Hepatocyte (in vitro differentiated cells): ENCODE measurements around the gene WSCD2.

Experiments used
- CTCF ChIP-seq: fragments of 200-600 bp; sonication (generic); IDR thresholded peaks from 2 replicates; pipeline ENCODE4 v1.5.1; 2016; ENCODE audit warnings: antibody characterized with exemption, mild to moderate bottlenecking; ENCODE audit not compliant: poor library complexity
- EZH2 ChIP-seq: fragments of 200-600 bp; sonication (generic); IDR thresholded peaks from 2 replicates; pipeline ENCODE4 v1.6.1; 2016; ENCODE audit warnings: antibody characterized with exemption, mild to moderate bottlenecking, borderline replicate concordance
- EZH2phosphoT487 ChIP-seq: fragments of 200-600 bp; sonication (generic); IDR thresholded peaks from one replicate; pipeline ENCODE4 v1.6.1; 2018; ENCODE audit warnings: antibody characterized with exemption, mild to moderate bottlenecking, low read depth, moderate library complexity; ENCODE audit not compliant: unreplicated experiment, severe bottlenecking

GRCh38 chr12:108296945-108297344 lies 167.9 kb downstream of the WSCD2 start:
- TF ChIP-seq CTCF (no peak), EZH2 (no peak), EZH2phosphoT487 (no peak)
